Activated T-cell treated with anti-CD3 and anti-CD28 coated beads, Interleukin-2, amount 50 U/mL, for 24 hours (primary cell): ENCODE data around the gene MCC.

Experiments used
- DNase-seq: peaks from one replicate; pipeline ENCODE4 v3.0.0-alpha.2; 2020
- H3K27ac Mint-ChIP-seq: 2 replicates; pipeline ENCODE4 v1.8.0; 2020; ENCODE audit warnings: mild to moderate bottlenecking, mixed read lengths
- H3K27me3 Mint-ChIP-seq: 2 replicates; pipeline ENCODE4 v1.8.0; 2020; ENCODE audit warnings: mixed read lengths
- H3K36me3 Mint-ChIP-seq: 2 replicates; pipeline ENCODE4 v1.8.0; 2020; ENCODE audit warnings: low read depth, mixed read lengths
- H3K4me1 Mint-ChIP-seq: 2 replicates; pipeline ENCODE4 v1.8.0; 2020; ENCODE audit warnings: low read depth, mixed read lengths
- H3K4me3 Mint-ChIP-seq: 2 replicates; pipeline ENCODE4 v1.8.0; 2020; ENCODE audit warnings: mild to moderate bottlenecking, moderate library complexity, mixed read lengths
- H3K9me3 Mint-ChIP-seq: 2 replicates; pipeline ENCODE4 v1.8.0; 2020; ENCODE audit warnings: mixed read lengths

The MCC gene

DNA sequence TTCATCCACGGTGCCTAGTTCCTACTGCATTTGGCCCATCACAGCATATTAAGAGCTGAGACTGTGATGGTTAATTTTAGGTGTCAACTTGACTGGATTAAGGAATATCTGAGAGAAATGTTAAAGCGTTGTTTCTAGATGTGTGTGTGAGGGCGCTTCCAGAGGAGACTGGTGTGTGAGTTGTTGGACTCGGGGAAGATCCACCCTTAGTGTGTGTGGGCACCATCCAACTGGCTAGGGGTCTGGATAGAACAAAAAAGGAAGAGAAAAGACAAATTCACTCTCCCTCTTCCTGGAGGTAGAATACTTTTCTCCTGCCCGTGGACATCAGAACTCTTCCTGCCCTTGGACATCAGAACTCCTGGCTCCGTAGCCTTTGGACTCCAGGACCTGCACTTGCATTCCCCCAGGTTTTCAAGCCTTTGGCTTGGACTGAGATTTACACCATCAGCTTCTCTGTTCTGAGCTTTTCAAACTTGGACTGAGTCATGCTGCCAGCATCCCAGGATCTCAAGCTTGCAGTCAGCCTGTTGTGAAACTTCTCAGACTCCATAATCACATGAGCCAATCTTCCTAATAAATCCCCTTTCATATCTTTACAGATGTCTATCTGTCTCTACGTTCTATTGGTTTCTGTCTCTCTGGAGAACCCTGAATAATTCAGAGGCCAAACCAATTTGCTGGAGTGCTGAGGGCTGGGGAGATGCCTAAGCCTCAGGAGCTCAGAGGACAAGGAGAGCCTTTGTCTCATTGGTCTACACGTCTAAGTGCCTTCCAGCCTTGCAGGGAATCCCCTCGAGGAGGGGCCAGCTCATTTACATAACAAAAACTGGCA, 347.2 kb downstream of the MCC start:
- DNase-seq = no peak
- H3K4me1 Mint-ChIP-seq = no peaks in the 10 kb centered on the region
- no peak overlapping the region for H3K4me3 Mint-ChIP-seq

DNA sequence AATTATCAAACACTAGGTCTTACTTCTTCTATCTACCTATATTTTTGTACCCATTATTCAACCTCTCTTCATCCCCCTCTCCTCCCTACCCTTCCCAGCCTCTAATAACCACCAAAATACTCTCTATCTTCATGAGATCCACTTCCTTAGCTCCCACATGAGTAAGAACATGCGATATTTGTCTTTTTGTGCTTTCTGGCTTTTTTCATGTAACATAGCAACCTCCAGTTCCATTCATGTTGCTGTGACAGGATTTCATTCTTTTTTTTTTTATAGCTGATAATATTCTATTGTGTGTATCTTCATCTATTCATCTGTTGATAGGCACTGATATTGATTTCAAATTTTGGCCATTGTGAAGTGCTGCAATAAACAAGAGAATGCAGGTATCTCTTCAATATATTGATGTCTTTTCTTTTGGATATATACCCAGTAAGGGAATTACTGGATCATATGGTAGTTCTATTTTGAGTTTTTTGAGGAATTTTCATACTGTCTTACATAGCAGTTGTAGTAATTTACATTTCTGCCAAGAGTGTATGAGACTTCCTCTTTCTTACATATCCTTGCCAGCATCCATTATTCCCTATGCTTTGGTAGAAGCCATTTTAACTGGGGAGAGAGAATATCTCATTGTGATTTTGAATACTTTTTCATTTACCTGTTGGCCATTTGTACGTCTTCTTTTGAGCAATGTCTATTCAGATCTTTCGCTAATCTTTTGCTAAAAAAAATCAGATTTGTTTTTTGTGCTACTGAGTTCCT, 354.9 kb downstream of the MCC start:
- no peak for DNase-seq
- Mint-ChIP-seq H3K27me3 (no peaks in the 10 kb centered on the region), H3K4me1 (no peaks in the 10 kb centered on the region), H3K9me3 (no peaks in the 10 kb centered on the region), H3K36me3 (no peaks in the 10 kb centered on the region), H3K4me3 (no peak overlapping the region), H3K27ac (no peak overlapping the region)

More for the DNA sequence above, 347.2 kb downstream of the MCC start:
- Mint-ChIP-seq H3K9me3 (no peaks in the 10 kb centered on the region), H3K27me3 (no peaks in the 10 kb centered on the region), H3K36me3 (no peaks in the 10 kb centered on the region), H3K27ac (no peak overlapping the region)

DNA sequence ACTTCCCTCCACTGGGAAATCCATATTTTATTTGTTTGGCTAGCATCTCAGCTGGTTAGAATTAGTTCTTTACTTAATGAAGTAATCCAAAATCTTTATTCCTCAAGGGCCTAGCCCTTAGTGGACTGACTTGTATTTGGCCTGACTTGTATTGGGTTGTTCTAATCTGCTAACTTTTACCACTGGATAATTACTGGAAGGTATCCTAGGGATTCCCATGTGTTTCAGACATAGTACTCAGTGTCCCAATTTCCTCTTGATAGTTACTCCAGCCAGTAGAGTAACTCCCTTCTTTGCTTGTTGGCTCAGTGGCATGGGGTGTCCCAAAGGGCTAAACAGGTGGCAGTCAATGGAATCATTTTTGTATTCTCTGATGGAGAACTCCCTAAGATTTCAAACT, 355.7 kb downstream of the MCC start:
- H3K36me3 Mint-ChIP-seq = no peaks in the 10 kb centered on the region
- H3K4me3 Mint-ChIP-seq = no peak overlapping the region
- no peaks in the 10 kb centered on the region for H3K27me3 Mint-ChIP-seq
- DNase-seq = no peak
- H3K27ac Mint-ChIP-seq = no peak overlapping the region
- H3K9me3 Mint-ChIP-seq = no peaks in the 10 kb centered on the region
- no peaks in the 10 kb centered on the region for H3K4me1 Mint-ChIP-seq

DNA sequence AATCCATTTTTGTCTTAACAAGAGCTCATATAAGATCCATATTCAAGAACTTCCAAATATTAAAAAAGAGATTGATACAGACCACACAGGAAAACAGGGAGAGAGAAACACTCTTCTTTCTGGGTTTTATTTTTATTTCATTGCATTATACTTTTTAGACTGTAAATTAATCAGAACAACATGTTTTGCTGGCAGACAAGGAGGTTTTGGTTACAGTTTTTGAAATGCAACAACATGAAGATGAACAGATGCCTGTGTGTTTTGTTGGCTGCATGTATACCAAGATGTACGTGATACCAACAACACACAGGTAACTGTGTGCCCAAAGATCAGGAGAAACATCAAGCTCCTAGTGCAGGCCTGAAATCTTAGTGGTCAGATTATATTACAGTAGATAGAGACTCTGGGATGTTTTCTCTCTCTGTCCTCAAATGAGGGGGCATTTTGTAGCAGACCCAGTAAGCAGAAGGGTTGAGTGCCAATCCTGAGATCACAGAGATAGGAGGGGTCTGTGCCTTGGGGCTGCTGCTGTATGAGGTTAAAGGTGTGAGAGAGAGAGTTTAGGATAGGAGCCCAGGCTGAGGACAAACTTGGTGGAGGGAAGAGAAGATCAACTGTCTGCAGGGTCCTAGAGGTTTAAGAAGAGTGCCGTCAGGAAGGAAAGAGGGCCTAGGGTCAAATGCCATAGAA, 359.5 kb downstream of the MCC start:
- H3K4me1 Mint-ChIP-seq = no peaks in the 10 kb centered on the region
- no peaks in the 10 kb centered on the region for H3K27me3 Mint-ChIP-seq
- peaks cover 5% of the 10 kb centered on the region for H3K9me3 Mint-ChIP-seq
- no peaks in the 10 kb centered on the region for H3K36me3 Mint-ChIP-seq
- DNase-seq = no peak
- no peak overlapping the region for H3K4me3 Mint-ChIP-seq
- H3K27ac Mint-ChIP-seq = no peak overlapping the region

DNA sequence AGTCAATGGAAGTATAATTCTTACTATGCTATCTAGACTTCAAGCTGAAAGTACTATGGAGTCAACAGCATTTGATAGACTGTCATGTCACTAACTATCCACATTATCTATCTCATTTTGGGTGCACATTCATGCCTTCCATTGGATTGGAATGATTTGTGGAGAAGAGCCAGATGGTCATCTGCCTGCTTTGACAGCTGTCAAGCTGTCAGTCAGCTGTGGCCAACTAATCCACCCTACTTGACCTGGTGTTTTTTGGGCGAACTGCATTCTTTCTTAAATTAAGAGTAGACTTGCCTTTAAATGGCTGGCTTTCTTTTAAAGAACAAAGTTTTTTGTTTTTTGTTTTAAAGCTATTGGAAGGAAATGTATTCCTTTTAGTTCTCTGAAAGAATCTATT, 360.2 kb downstream of the MCC start:
- Mint-ChIP-seq H3K27ac (no peak overlapping the region), H3K27me3 (no peaks in the 10 kb centered on the region), H3K4me1 (no peaks in the 10 kb centered on the region), H3K36me3 (no peaks in the 10 kb centered on the region), H3K9me3 (peaks cover 5% of the 10 kb centered on the region), H3K4me3 (no peak overlapping the region)
- DNase-seq = no peak

DNA sequence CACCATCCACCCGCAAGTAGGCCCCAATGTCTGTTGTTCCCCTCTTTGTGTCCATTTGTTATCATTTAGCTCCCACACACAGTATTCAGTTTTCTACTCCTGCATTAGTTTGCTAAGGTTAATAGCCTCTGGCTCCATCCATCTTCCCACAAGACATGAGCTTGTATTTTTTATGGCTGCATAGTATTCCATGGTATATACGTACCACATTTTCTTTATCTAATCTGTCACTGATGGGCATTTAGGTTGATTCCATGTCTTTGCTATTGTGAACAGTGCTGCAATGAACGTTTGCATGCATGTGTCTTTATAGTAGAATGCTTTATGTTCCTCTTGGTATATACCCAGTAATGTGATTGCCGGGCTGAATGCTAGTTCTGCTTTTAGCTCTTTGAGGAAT, 361.2 kb downstream of the MCC start:
- DNase-seq = no peak
- H3K27me3 Mint-ChIP-seq = no peaks in the 10 kb centered on the region
- no peaks in the 10 kb centered on the region for H3K36me3 Mint-ChIP-seq
- no peak overlapping the region for H3K4me3 Mint-ChIP-seq
- no peak overlapping the region for H3K27ac Mint-ChIP-seq
- no peaks in the 10 kb centered on the region for H3K4me1 Mint-ChIP-seq
- peaks cover 5% of the 10 kb centered on the region for H3K9me3 Mint-ChIP-seq

DNA sequence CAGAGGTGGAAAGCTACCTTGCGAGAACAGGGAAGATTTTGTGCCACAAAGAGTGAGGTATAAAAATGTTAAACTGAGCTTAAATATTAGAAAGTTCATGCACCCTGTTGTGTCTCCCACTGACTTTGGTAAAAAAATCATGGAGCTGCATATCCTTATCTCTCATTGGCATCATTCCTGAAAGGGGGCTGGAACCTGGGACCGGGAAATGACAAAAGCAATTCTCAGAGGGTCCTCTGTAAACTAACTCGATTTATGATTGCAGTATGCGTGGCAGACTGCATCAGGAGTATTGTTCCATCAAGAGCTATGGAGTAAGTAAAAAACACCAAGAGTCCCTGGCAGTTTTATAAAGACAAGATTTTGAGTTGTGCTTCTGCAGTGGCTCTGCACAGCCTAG, 362.9 kb downstream of the MCC start:
- H3K27ac Mint-ChIP-seq = no peak overlapping the region
- H3K27me3 Mint-ChIP-seq = no peaks in the 10 kb centered on the region
- no peak for DNase-seq
- H3K4me3 Mint-ChIP-seq = no peak overlapping the region
- peaks cover 5% of the 10 kb centered on the region for H3K9me3 Mint-ChIP-seq
- H3K4me1 Mint-ChIP-seq = no peaks in the 10 kb centered on the region
- no peaks in the 10 kb centered on the region for H3K36me3 Mint-ChIP-seq

DNA sequence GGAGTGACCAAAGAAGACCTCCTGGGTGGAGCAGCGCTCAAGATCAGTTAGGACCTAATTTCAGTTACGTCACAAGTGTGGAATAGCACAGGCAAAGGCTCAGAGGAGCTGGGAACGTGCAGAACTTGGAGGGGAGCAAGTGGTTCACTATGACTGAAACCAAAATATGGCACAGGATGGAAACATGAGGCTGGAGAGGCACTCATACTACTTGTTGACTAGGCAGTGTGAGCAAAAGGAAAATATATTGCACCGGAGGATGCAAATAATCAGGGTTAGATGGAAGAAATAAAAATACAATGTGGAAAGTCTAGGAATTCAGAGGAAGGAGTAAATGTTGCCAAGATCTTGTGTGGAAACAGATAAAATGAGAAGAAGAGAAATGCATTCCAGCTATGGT, 363.3 kb downstream of the MCC start:
- Mint-ChIP-seq H3K36me3 (no peaks in the 10 kb centered on the region), H3K4me3 (no peak overlapping the region), H3K27me3 (no peaks in the 10 kb centered on the region), H3K4me1 (no peaks in the 10 kb centered on the region), H3K27ac (no peak overlapping the region), H3K9me3 (peaks cover 5% of the 10 kb centered on the region)
- no peak for DNase-seq

DNA sequence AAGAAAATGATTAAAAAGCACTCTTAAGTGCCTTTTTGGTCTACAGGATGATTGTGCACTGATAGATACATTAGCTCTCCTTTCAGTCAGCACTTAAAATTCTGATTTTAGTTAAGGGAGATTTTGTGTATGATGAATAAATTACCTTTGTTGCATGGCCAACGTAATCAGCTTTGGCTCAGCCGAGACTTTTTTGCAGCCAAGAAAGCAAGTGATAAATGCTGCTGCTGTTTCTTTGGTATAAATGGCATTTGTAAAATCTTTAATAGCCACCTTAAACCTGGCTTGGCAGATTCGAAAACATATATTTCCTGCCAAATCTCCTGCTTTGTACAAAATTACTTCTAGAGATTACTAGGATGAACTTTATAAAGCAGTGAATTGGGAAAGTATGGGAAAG, 364.0 kb downstream of the MCC start:
- H3K27ac Mint-ChIP-seq = no peak overlapping the region
- no peaks in the 10 kb centered on the region for H3K4me1 Mint-ChIP-seq
- no peaks in the 10 kb centered on the region for H3K27me3 Mint-ChIP-seq
- H3K36me3 Mint-ChIP-seq = no peaks in the 10 kb centered on the region
- H3K4me3 Mint-ChIP-seq = no peak overlapping the region
- no peak for DNase-seq
- H3K9me3 Mint-ChIP-seq = peaks cover 5% of the 10 kb centered on the region

DNA sequence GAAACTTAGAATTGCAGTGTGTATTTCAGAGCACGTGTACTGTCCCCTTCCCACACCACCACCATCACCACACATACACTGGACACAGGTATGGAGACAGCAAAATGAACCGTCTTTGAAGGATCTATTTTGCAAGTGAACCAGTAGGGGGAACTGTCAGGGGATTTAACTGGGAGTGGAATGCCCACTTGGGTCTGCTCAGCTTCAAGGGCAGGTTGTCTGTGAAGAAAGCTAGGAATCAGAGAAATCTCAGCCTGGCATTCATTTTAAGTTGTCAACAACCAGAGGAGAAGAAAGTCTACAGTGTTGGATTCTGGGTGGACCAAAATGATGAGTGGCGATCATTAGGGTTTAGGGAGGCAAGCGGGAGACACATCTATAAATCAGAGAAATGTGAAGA, 364.6 kb downstream of the MCC start:
- Mint-ChIP-seq H3K4me1 (no peaks in the 10 kb centered on the region), H3K4me3 (no peak overlapping the region), H3K27ac (no peak overlapping the region), H3K36me3 (no peaks in the 10 kb centered on the region), H3K9me3 (peaks cover 5% of the 10 kb centered on the region), H3K27me3 (no peaks in the 10 kb centered on the region)
- DNase-seq = no peak

DNA sequence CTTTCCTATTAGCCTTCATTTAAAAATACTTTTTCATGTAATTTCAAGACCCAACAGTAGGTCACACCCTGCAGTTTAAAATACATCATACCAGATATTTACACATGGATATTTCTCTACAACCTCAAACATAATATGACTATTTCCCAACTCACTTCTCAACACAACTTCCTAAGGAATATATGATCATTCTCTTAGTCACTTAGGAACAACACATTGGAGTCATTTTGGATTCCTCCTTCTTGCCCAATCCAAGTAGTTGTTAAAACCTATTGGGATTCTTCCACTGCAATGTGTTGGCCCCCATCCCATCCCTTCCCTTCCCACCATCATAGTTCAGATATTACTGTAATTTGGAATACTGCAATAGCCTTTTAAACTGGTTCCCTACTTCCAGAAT, 366.2 kb downstream of the MCC start:
- Mint-ChIP-seq H3K36me3 (no peaks in the 10 kb centered on the region), H3K4me3 (no peak overlapping the region), H3K9me3 (peaks cover 3% of the 10 kb centered on the region), H3K27ac (no peak overlapping the region), H3K27me3 (no peaks in the 10 kb centered on the region), H3K4me1 (no peaks in the 10 kb centered on the region)
- no peak for DNase-seq

DNA sequence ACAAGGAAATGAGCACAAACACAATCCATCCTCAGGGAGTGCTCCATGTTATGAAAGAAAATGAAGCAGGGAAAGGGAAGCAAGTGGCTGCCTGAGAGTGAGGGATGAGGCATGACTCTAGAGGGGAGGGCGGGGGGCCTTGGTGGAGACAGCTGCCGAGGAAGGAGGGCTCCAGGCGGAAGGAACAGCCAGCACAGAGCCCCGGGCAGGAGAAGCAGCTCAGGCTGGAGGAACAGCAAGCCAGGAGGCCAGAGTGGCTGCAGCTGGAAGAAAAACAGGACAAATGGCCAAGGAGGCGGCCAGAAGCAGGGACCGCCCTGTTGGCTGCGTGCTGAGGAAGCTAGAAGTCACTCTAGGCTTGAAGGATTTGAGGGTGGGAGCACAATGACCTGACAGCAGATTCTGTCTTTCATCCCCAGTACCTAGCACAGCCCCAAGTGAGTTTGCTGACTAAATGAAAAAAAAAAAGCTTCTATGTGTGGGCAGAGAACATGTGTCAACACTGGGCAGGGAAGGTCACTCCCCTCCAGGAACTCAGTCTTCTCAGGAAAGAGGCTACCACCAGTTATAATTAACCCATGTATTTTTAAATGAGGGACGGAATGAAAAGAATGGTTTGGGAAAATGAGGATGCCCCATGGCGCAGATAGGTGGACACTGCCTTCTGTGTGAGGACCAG, 368.9 kb downstream of the MCC start:
- no peak for DNase-seq
- no peaks in the 10 kb centered on the region for H3K27me3 Mint-ChIP-seq
- H3K36me3 Mint-ChIP-seq = no peaks in the 10 kb centered on the region
- H3K4me1 Mint-ChIP-seq = no peaks in the 10 kb centered on the region
- no peaks in the 10 kb centered on the region for H3K9me3 Mint-ChIP-seq
- no peak overlapping the region for H3K4me3 Mint-ChIP-seq
- H3K27ac Mint-ChIP-seq = no peak overlapping the region

DNA sequence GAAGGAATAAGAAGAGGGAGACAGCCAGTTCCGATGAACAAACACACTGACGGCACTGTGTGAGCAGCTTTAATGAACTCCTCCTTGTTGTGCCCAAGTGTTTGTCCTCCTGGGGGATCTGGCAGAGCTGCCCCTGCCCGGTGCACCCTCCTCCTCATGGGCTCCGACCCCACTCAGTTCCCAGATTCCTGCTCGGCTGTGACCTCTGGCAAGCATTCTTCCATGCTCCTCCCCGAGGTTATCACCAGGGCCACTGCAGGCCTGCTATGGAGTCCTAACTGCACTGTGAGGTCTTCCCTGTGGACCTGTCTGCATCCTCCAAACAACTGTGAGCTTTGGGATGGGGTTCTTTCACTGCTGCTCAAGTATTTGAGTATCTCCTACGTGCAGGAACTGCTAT, 369.5 kb downstream of the MCC start:
- Mint-ChIP-seq H3K9me3 (no peaks in the 10 kb centered on the region), H3K36me3 (no peaks in the 10 kb centered on the region), H3K27ac (no peak overlapping the region)

DNA sequence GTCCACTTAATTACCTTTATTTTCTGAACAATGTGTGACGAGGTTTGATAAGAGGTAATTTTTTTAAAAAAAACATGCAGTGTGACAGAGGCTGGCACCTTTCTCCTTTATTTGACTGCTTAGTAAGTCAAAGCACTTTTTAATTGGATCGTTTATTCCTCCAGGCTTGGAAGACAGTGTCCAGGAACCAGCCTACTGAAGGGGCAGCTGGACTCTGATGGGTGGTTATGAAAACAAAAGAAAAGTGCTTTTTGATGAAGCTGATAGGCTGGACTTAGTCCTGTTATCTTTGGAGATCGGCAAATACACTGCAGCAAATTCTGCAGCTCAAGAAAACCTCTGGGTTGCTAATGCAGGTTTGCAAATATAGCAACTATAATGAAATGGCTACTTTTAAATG, 370.0 kb downstream of the MCC start:
- no peak overlapping the region for H3K4me3 Mint-ChIP-seq
- no peak overlapping the region for H3K27ac Mint-ChIP-seq
- no peaks in the 10 kb centered on the region for H3K36me3 Mint-ChIP-seq
- DNase-seq = no peak
- H3K9me3 Mint-ChIP-seq = no peaks in the 10 kb centered on the region
- no peaks in the 10 kb centered on the region for H3K4me1 Mint-ChIP-seq
- no peaks in the 10 kb centered on the region for H3K27me3 Mint-ChIP-seq

More for the DNA sequence above, 369.5 kb downstream of the MCC start:
- no peaks in the 10 kb centered on the region for H3K4me1 Mint-ChIP-seq
- no peak for DNase-seq
- H3K27me3 Mint-ChIP-seq = no peaks in the 10 kb centered on the region
- no peak overlapping the region for H3K4me3 Mint-ChIP-seq
